ENCODE results near the gene ZDHHC7. TPM values are rescaled to one million over a fixed set of nuclear protein-coding genes. Genes with fewer than 3 reads are reported as not detected.

ZDHHC7 gene
- total RNA-seq, 1 experiment from 2014 or later: 72.6 TPM

DNA sequence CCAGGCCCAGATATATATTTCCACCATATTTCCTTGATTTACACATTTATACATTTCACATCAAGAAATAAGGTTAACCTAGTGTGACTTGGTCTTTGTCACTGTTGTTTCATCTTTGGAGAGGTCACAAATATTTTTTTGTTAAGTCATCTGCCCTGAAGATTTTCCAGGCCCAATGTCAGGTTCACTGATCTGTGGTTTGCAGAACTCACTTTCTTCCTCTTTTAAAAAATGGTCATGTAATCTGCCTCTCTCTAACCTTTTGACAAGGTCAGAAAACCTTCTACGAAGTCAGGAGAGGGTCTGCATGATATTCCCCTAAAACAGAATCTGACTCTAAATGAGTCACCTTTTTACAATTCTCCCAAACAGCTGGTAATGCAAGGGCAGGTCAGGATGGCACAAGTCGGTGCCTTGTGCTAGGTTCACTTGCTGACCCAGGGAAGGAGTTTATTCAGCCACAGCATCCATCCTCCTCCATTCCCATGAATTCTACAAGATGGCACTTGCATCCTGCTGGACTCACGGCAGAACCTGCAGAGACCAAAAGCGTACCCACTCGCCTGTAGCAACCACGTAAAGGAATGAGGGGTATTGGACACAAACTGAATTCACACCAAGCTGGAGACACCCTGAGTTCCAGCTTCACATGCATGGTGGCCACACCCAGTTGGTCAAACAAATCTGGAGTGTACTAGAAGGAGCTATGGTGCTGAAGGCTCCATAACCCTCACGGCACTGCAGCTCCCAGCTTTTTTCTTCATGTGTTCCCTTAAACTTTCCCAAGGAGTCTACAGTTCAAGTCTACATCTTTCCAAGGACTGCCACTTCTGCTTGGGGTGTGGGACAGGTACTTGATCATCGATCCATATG lies 14.7 kb upstream of the ZDHHC7 start:
- no peak for DNase-seq (ENCODE audit: low read depth in 1 of 2, low spot score in 2 of 2)
- Histone ChIP-seq H3K4me3 (no peak overlapping the region), H3K9me3 (replicated peaks) (no peaks in the 10 kb centered on the region), H3K36me3 (no peaks in the 10 kb centered on the region), H3K4me1 (replicated peaks) (peaks cover 26% of the 10 kb centered on the region), H3K27me3 (replicated peaks) (no peaks in the 10 kb centered on the region), H3K27ac (no peak overlapping the region)

DNA sequence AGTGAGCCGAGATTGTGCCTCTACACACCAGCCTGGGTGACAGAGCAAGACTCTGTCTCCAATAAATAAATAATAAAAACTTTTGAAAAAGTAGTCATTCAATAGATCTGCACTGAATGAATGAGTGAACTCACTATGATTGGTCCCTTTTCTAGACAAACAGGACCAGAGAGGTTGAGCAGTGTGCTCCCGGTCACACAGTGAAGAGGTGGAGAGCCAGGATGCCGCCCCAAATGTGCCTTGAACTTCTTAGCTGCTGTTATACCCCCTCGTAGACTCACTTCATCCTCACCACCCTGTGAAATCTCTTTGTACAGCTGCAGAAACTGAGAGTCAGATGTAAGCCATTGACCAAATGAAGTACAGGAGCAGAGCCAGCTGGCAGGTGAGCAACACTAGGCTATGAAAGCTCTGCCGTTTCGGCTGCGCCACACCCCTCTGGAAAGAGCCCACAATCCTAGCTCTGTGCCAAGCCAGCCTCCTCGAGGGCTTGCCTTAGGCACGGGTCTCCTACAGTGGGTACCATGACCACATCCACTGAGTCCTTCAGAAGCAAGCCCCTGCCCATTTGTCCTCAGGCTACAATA lies 8.4 kb upstream of the ZDHHC7 start:
- H3K27ac ChIP-seq: no peak overlapping the region
- H3K36me3 ChIP-seq: no peaks in the 10 kb centered on the region
- no peak for DNase-seq (ENCODE audit: low read depth in 1 of 2, low spot score in 2 of 2)
- H3K4me1 ChIP-seq (replicated peaks): no peaks in the 10 kb centered on the region
- H3K27me3 ChIP-seq (replicated peaks): no peaks in the 10 kb centered on the region
- H3K4me3 ChIP-seq: no peak overlapping the region
- H3K9me3 ChIP-seq (replicated peaks): no peaks in the 10 kb centered on the region

DNA sequence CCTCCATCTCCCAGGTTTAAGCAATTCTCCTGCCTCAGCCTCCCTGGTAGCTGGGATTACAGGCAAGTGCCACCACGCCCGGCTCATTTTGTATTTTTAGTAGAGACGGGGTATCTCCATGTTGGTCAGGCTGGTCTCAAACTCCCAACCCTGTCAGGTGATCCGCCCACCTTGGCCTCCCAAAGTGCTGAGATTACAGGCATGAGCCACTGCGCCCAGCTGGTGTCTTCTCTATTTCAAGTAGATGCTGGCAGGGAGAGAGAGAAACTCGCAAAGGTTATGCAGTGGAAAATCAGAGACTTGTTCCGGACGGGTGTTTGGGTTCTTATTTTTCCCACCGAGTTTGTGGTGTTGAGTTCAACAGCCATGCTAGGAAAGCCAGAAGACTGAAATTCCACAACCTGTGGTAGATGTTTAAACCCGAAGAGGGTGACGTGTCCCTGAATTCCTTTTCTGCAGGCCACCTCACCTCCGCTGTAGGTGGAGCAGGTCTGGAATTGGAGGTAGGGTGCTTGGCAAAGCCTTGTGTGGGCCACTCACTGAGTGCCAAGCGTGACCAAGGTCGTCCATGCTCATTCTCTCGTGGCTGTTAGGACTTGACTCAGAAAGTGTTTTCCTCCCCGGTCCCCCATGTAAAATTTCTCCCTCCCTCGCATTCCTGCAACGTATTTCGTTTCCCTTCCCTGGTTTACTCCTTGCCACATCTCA lies 7.3 kb upstream of the ZDHHC7 start:
- DNase-seq (ENCODE audit: low read depth in 1 of 2, low spot score in 2 of 2): no peak
- Histone ChIP-seq H3K27me3 (replicated peaks) (no peaks in the 10 kb centered on the region), H3K9me3 (replicated peaks) (no peaks in the 10 kb centered on the region), H3K4me3 (no peak overlapping the region), H3K36me3 (no peaks in the 10 kb centered on the region), H3K4me1 (replicated peaks) (no peaks in the 10 kb centered on the region), H3K27ac (no peak overlapping the region)

DNA sequence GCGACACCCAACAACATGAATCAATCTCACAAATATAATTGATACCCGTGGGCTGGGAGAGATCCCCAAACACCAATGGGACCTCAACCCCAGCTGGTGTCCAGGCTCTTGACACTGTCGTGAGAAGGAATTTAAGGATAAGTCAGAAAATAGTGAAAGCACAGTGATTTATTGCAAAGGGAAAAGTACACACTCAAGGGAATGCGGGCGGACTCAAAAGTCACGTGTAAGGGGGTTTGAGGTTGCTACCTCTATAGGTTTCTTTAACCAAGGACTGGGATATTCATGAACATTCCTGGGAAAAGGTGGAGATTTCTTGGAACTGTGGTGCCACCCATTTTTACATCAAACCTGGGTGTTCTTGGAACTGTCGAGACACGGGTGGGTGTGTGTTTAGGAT lies 6.3 kb upstream of the ZDHHC7 start:
- no peak for DNase-seq (ENCODE audit: low read depth in 1 of 2, low spot score in 2 of 2)

DNA sequence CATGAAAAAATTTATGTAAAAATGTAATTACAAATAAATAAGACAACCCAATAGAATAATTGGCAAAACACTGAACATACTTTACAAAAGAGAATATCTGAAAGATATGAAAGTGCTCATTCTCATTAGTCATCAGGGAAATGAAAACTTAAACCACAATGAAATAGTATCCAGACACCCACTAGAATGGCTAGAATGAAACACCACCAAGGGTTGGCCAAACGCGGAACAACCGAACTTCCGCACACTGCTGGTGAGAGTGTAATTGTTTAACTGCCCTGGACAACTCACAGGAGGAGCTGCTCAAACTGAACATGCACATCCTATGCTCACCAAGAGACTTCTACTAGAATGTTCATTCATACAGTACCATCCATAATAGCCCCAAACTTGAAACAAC lies 5.8 kb upstream of the ZDHHC7 start:
- Histone ChIP-seq H3K27me3 (replicated peaks) (no peaks in the 10 kb centered on the region), H3K36me3 (no peaks in the 10 kb centered on the region), H3K4me3 (no peak overlapping the region), H3K4me1 (replicated peaks) (0 out of 2 replicates have a peak, but pooled peaks cover 2% of the 10 kb centered on the region), H3K27ac (no peak overlapping the region), H3K9me3 (replicated peaks) (no peaks in the 10 kb centered on the region)
- DNase-seq (ENCODE audit: low read depth in 1 of 2, low spot score in 2 of 2): no peak

More for the DNA sequence above, 6.3 kb upstream of the ZDHHC7 start:
- Histone ChIP-seq H3K27ac (no peak overlapping the region), H3K4me3 (no peak overlapping the region), H3K36me3 (no peaks in the 10 kb centered on the region), H3K27me3 (replicated peaks) (no peaks in the 10 kb centered on the region), H3K4me1 (replicated peaks) (no peaks in the 10 kb centered on the region), H3K9me3 (replicated peaks) (no peaks in the 10 kb centered on the region)

DNA sequence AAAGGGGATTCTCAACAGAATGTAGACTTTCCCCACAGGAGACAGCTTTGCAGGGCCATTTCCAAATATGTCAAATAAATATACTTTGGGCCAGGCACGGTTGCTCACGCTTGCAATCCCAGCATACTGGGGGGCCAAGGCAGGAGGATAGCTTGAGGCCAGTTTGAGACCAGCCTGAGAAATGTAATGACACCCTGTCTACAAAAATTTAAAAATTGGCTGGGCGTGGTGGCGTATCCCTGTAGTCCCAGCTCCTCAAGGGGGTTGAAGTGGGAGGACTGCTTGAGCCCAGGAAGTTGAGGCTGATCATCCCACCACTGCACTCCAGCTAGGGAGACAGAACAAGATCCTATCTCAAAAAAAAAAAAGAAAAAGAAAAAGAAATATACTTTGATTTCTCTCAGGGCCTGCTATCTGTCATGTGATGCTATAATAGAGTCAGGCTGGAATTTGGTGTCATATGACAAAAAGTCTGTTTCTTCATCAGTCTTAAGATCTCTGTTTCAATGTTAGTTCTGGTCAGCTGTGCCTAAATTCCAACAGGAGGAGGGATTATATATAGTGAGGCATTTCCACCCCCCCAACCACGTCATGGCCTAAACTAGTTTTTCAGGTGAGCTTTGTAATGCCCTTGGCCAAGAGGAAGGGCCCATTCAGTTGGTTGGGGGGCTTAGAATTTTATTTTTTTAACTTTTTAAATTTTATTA lies 4.3 kb upstream of the ZDHHC7 start:
- Histone ChIP-seq H3K27ac (no peak overlapping the region), H3K27me3 (replicated peaks) (no peaks in the 10 kb centered on the region), H3K36me3 (peaks cover 8% of the 10 kb centered on the region), H3K4me3 (no peak overlapping the region), H3K4me1 (replicated peaks) (peaks cover 5% of the 10 kb centered on the region; the same call in 1 of the 2 replicates), H3K9me3 (replicated peaks) (no peaks in the 10 kb centered on the region)
- no peak for DNase-seq (ENCODE audit: low read depth in 1 of 2, low spot score in 2 of 2)

DNA sequence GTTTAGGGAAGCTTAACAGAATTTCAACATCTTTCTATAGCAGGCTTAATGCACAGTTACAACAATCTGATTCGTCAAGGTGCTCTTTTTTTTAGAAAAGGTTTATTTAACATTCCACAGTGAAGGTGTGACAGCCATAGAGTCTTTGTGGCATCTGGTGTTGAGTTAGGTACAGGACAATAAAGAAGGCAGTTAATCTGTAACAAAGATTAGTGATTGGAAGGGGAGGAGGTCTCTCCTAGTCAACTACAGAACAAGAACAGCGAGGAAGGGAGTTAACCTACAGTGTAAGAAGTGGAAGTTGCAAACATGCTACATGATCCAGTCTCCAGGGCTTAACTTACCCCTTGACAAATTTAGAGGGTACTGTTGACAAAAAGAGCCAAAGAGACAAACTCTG lies 3.0 kb upstream of the ZDHHC7 start:
- Histone ChIP-seq H3K27me3 (replicated peaks) (no peaks in the 10 kb centered on the region), H3K4me3 (no peak overlapping the region), H3K4me1 (replicated peaks) (peaks cover 12% of the 10 kb centered on the region), H3K27ac (no peak overlapping the region), H3K36me3 (peaks cover 9% of the 10 kb centered on the region), H3K9me3 (replicated peaks) (no peaks in the 10 kb centered on the region)
- DNase-seq (ENCODE audit: low read depth in 1 of 2, low spot score in 2 of 2): no peak

DNA sequence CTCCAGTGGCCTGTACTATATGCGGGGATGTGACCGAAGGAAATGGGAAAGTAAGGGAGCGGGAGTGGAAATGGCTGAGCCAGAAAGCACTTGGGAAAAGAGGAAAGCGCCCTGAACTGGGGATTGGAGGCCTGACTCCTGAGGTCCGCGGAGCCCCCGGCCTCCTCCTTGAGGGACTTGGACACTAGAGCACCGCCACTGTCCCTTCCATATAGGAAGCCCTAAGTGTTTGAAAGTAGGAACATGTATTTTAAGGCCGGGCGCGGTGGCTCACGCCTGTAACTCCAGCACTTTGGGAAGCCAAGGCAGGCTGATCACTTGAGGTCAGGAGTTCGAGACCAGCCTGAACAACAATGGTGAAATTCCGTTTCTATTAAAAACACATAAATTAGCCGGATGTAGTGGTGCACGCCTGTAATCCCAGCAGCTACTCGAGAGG lies 530 bp upstream of the ZDHHC7 start:
- Histone ChIP-seq H3K27ac (peak overlapping the region; percentile 96), H3K27me3 (replicated peaks) (no peaks in the 10 kb centered on the region), H3K4me3 (peak overlapping the region; percentile 89), H3K36me3 (peaks cover 21% of the 10 kb centered on the region), H3K9me3 (replicated peaks) (no peaks in the 10 kb centered on the region), H3K4me1 (replicated peaks) (peaks cover 12% of the 10 kb centered on the region)
- no peak for DNase-seq (ENCODE audit: low read depth in 1 of 2, low spot score in 2 of 2)

DNA sequence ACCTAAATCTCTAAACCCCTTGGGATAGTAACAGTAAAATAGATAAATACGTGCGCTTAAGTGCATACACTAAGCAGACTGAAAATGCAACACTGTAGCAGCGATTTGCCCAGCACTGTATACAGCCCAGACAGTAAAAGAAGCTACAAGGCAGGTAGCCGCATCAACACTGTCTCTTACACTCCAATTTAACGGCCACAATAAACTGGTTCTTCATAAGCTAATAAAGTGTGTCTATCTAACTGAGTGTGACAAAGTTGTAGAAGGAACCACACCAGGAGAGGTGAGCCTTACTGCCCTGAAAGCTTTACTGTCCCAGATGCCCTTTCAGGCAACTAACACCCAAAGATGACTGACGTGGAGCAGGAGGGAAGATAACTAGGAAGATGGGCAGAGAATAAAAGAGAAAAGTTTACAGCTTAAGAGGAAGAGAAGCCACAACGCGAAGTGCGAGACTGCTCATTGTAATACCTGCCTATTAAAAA lies 847 bp downstream of the ZDHHC7 start:
- H3K9me3 ChIP-seq (replicated peaks): no peaks in the 10 kb centered on the region
- no peak for DNase-seq (ENCODE audit: low read depth in 1 of 2, low spot score in 2 of 2)
- H3K36me3 ChIP-seq: peaks cover 26% of the 10 kb centered on the region
- peak overlapping the region; percentile 89 for H3K4me3 ChIP-seq
- no peaks in the 10 kb centered on the region for H3K27me3 ChIP-seq (replicated peaks)
- peak overlapping the region; percentile 96; the same call in 1 of the 2 replicates for H3K27ac ChIP-seq
- H3K4me1 ChIP-seq (replicated peaks): peaks cover 19% of the 10 kb centered on the region

DNA sequence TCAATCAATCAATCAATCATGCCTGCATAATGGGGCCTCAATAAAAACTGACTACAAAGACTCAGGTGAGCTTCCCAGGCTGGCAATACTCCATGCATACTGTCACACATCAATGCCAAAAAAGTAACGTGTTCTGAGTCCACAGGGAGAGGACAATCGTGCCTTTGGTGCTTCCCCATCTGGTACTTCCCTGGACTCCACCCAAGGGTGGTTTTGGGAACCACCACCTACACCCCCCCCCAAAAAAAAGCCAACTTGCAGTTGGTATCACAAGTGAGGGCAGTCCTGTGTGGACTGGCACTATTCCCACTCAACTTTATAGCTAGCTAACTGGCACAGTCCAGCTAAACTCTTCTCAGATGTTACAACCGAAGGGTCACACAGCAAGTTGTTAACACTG lies 3.1 kb downstream of the ZDHHC7 start:
- H3K4me3 ChIP-seq: no peak overlapping the region
- DNase-seq (ENCODE audit: low read depth in 1 of 2, low spot score in 2 of 2): no peak
- H3K27me3 ChIP-seq (replicated peaks): no peaks in the 10 kb centered on the region
- no peak overlapping the region for H3K27ac ChIP-seq
- H3K9me3 ChIP-seq (replicated peaks): no peaks in the 10 kb centered on the region
- peaks cover 41% of the 10 kb centered on the region for H3K4me1 ChIP-seq (replicated peaks)
- H3K36me3 ChIP-seq: peaks cover 30% of the 10 kb centered on the region

DNA sequence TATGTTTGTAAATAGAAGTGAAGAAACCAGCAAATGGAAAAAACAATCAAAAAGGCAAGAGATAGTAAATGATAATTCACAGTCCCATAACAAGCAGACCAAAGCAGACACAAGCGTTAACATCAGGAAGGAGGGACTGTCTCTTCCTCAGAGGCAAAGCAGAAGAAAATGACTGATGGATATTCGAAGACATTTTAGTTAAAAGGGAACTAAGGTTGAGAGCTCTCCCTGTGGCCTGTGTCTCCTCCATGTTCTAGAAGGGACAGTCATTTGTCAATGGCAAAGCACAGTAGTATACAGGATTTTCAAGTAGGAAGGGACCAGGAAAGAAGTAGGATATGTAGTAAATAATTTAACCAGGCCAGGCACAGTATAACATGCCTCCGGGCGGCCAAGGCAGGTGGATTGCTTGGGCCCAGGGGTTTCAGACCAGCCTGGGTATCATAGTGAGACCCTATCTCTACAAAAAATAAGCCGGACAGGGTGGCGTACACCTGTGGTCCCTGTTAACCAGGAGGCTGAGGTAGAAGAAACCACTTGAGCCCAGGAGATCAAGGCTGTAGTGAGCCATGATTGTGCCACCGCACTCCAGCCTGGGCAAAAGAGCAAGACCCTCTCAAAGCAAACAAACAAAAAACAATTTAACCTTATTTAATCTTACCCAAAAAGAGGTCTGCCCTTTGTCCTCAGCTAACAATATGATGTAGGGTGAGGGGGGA lies 3.7 kb downstream of the ZDHHC7 start:
- H3K9me3 ChIP-seq (replicated peaks): no peaks in the 10 kb centered on the region
- no peaks in the 10 kb centered on the region for H3K27me3 ChIP-seq (replicated peaks)
- peaks cover 31% of the 10 kb centered on the region for H3K36me3 ChIP-seq
- no peak overlapping the region for H3K4me3 ChIP-seq
- no peak overlapping the region for H3K27ac ChIP-seq
- DNase-seq (ENCODE audit: low read depth in 1 of 2, low spot score in 2 of 2): no peak
- peaks cover 47% of the 10 kb centered on the region for H3K4me1 ChIP-seq (replicated peaks)

DNA sequence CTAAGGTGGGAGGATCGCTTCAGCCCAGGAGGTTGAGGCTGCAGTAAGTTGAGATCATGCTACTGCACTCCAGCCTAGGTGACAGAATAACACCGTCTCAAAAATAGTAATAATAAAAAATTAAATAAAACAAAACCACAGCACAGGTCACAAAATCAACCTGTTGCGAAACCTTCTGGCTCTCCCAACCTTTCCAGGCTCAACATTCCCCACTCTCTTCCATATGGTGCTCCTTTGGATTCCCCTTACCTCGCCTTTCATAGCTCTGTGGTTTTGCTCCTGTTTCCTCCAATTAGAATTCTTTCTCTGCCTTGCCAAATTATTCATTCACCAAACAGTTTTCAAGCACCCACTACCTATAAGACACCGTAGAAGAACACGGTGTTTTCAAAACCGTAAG lies 4.7 kb downstream of the ZDHHC7 start:
- Histone ChIP-seq H3K4me1 (replicated peaks) (peaks cover 52% of the 10 kb centered on the region), H3K27me3 (replicated peaks) (no peaks in the 10 kb centered on the region), H3K9me3 (replicated peaks) (no peaks in the 10 kb centered on the region), H3K27ac (no peak overlapping the region), H3K4me3 (no peak overlapping the region), H3K36me3 (peaks cover 40% of the 10 kb centered on the region)
- DNase-seq (ENCODE audit: low read depth in 1 of 2, low spot score in 2 of 2): no peak

Measured in SJSA1 (cell line).